ENCODE data around the gene RAET1G. TPM values are rescaled to one million over a fixed set of nuclear protein-coding genes. Genes with fewer than 3 reads are reported as not detected.
A peak's percentile ranks its signal among the peaks of the same experiment; 100 is the strongest.
"Not testable (repeated sequence)": the region's sequence is repeated elsewhere in the genome, so short reads cannot be mapped to it uniquely, and the experiment has no call there.

RAET1G gene
- total RNA-seq, 1 donor from 2014 or later: 0.53 TPM

DNA sequence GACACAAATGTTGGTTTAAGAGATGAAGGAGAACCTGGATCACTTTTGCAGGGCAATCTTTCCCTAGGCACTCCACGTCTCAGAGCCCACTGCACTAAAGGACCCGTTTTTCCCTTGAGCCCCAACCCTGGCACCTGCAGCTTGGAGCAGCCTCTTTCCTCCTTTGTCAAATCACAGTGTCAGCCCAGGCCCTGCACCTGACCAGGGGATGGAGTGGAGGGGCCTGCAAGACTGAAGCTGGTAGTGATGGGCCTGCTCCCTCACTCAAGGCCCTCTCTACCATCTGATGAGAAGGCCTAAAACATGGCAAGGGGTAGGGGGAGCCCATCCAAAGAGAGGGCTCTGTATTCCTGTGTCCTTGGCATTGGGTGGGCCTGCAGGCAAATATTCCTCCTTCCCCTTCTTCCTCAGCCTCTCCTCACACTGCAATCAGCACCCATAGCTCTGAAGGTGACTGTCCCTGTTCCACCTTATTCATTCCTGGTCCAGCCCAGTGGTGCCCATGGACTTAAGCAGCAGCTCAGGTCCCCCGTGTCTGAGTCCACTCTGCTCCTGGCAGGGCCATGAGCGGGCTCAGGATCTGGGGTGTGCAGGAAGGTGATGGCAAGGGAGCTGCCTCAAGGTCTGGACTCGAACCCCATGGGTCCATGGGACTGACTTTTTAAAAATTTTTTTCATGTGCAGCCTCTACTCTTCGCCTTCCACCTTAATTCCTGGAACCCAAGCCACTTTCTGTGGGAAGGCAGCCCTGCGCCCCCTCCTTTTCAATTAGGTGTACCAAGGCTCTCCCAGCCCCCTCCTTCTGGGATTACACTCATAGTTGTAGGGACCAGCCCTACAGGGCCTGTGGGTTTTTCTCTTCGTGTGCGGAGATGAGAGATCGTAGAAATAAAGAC, 6.7 kb downstream of the RAET1G start:
- peaks cover 66% of the 10 kb centered on the region for H3K27me3 Mint-ChIP-seq
- TF ChIP-seq CTCF (conservative IDR thresholded peaks at IDR 0.05): no peak

DNA sequence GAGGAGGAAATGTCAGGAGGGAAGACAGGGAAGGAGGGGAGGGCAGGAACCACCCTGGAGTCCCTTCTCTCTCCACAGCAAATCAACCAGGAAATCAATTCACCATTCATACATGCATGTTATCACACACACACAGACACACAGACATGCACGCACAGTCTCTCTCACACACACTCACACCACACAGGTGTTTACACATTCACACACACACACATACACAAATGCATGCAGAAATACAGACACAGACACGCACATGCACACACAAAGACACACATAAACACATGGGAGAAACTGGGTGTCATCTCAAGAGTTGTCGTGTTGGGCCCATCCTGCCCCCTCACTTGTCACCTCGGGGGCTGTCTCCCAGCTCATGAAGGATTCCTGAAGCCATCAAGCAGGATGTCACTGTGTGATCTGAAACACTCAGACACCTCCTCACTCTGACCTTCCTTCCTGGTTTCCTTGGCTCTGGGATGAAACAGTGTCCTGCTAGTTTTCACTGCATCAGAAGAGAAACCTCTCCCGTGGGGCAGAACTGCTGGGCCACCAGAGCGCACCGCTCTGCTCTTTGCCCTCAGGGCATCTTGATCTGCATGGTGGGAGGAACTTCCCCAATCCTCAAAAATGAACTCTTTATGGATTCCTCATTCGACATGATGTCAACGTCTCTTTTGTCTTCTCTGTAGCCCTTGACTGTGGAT, 9.2 kb downstream of the RAET1G start:
- H3K27ac Mint-ChIP-seq: no peak overlapping the region
- TF ChIP-seq CTCF (conservative IDR thresholded peaks at IDR 0.05): no peak
- no peaks in the 10 kb centered on the region for H3K4me1 Mint-ChIP-seq (ENCODE audit: unreplicated experiment)
- no peaks in the 10 kb centered on the region for H3K9me3 Mint-ChIP-seq
- H3K27me3 Mint-ChIP-seq: peaks cover 52% of the 10 kb centered on the region
- no peak overlapping the region for H3K4me3 Mint-ChIP-seq
- H3K36me3 Mint-ChIP-seq: no peaks in the 10 kb centered on the region
- no peak for DNase-seq (ENCODE audit: extremely low spot score, unreplicated experiment)

More for the DNA sequence above, 6.7 kb downstream of the RAET1G start:
- H3K4me1 Mint-ChIP-seq (ENCODE audit: unreplicated experiment): no peaks in the 10 kb centered on the region
- no peak overlapping the region for H3K4me3 Mint-ChIP-seq
- H3K9me3 Mint-ChIP-seq: no peaks in the 10 kb centered on the region
- peak; percentile 52 for DNase-seq (ENCODE audit: extremely low spot score, unreplicated experiment)
- H3K36me3 Mint-ChIP-seq: no peaks in the 10 kb centered on the region
- H3K27ac Mint-ChIP-seq: no peak overlapping the region

- peaks cover 46% of the 10 kb centered on the region for H3K27me3 Mint-ChIP-seq
- H3K9me3 Mint-ChIP-seq: peaks cover 2% of the 10 kb centered on the region
- no peak overlapping the region for H3K27ac Mint-ChIP-seq
- DNase-seq (ENCODE audit: extremely low spot score, unreplicated experiment): no peak
- TF ChIP-seq CTCF (conservative IDR thresholded peaks at IDR 0.05): no peak
- no peak overlapping the region for H3K4me3 Mint-ChIP-seq
- no peaks in the 10 kb centered on the region for H3K36me3 Mint-ChIP-seq
- H3K4me1 Mint-ChIP-seq (ENCODE audit: unreplicated experiment): no peaks in the 10 kb centered on the region
Observed at GRCh38 chr6:149913085-149913484, 9.8 kb downstream of the RAET1G start.

GRCh38 chr6:149912680-149913079, 10.2 kb downstream of the RAET1G start:
- H3K36me3 Mint-ChIP-seq; DNase-seq (ENCODE audit: extremely low spot score, unreplicated experiment); H3K4me3 Mint-ChIP-seq; H3K27ac Mint-ChIP-seq; H3K9me3 Mint-ChIP-seq; H3K4me1 Mint-ChIP-seq (ENCODE audit: unreplicated experiment): not testable (repeated sequence)
- peaks cover 44% of the 10 kb centered on the region for H3K27me3 Mint-ChIP-seq

GRCh38 chr6:149910721-149911151, 12.2 kb downstream of the RAET1G start:
- Mint-ChIP-seq H3K4me1 (ENCODE audit: unreplicated experiment) (no peaks in the 10 kb centered on the region), H3K27ac (no peak overlapping the region), H3K4me3 (no peak overlapping the region), H3K36me3 (no peaks in the 10 kb centered on the region), H3K9me3 (peaks cover 5% of the 10 kb centered on the region), H3K27me3 (peaks cover 39% of the 10 kb centered on the region)
- peak; percentile 44 for DNase-seq (ENCODE audit: extremely low spot score, unreplicated experiment)
- no peak for TF ChIP-seq CTCF (conservative IDR thresholded peaks at IDR 0.05)

Measured in type B pancreatic cell (in vitro differentiated cells).